HG02588 (cell line): ENCODE measurements around the gene NKD1.

Experiments used
- ATAC-seq: cut with Tn5 transposase; IDR thresholded peaks from one replicate; pipeline ENCODE4 v1.9.1; 2021; ENCODE audit warnings: mild to moderate bottlenecking, moderate library complexity; ENCODE audit not compliant: unreplicated experiment

Gene NKD1

GRCh38 chr16:50537533-50538290 is 10.5 kb upstream of the NKD1 start:
- ATAC-seq: no peak

- ATAC-seq: no peak
These were observed 9.7 kb upstream of the NKD1 start for GRCh38 chr16:50538411-50539052.

- ATAC-seq: no peak
These were observed 9.0 kb upstream of the NKD1 start for GRCh38 chr16:50539053-50539695.

- no peak for ATAC-seq
These were observed 8.1 kb upstream of the NKD1 start for GRCh38 chr16:50539822-50540710.

- ATAC-seq: no peak
These were observed 7.5 kb upstream of the NKD1 start for GRCh38 chr16:50540711-50541007.

- ATAC-seq: no peak
These were observed 5.5 kb upstream of the NKD1 start for GRCh38 chr16:50542703-50543102.

- ATAC-seq: no peak
These were observed 2.1 kb upstream of the NKD1 start for GRCh38 chr16:50546125-50546524.

- ATAC-seq: peak; percentile 45
These were observed 664 bp upstream of the NKD1 start for GRCh38 chr16:50547340-50548124.

- no peak for ATAC-seq
These were observed 839 bp downstream of the NKD1 start for GRCh38 chr16:50548909-50549560.

- no peak for ATAC-seq
These were observed 1.3 kb downstream of the NKD1 start for GRCh38 chr16:50549561-50549915.

GRCh38 chr16:50550035-50550434 is 1.8 kb downstream of the NKD1 start:
- no peak for ATAC-seq

GRCh38 chr16:50550866-50551641 is 2.9 kb downstream of the NKD1 start:
- ATAC-seq: no peak

- no peak for ATAC-seq
These were observed 4.4 kb downstream of the NKD1 start for GRCh38 chr16:50552476-50553101.

- ATAC-seq: no peak
These were observed 5.0 kb downstream of the NKD1 start for GRCh38 chr16:50553182-50553710.

- no peak for ATAC-seq
These were observed 5.7 kb downstream of the NKD1 start for GRCh38 chr16:50553731-50554360.

GRCh38 chr16:50555269-50555875 is 7.2 kb downstream of the NKD1 start:
- ATAC-seq: no peak

- no peak for ATAC-seq
These were observed 7.9 kb downstream of the NKD1 start for GRCh38 chr16:50555952-50556673.
